Activated naive CD8-positive, alpha-beta T cell treated with anti-CD3 and anti-CD28 coated beads for 36 hours (primary cell): Measurements from ENCODE around the gene CA12. TPM values are rescaled to one million over a fixed set of nuclear protein-coding genes. Genes with fewer than 3 reads are reported as not detected.

Source experiments
- DNase-seq: peaks from one replicate; pipeline ENCODE4 v3.0.0; 2021
- H3K27ac Mint-ChIP-seq: one replicate; pipeline ENCODE4 v1.8.0; 2022; ENCODE audit warnings: mild to moderate bottlenecking, moderate library complexity, mixed read lengths
- H3K27me3 Mint-ChIP-seq: one replicate; pipeline ENCODE4 v1.8.0; 2022; ENCODE audit warnings: mild to moderate bottlenecking, mixed read lengths
- H3K36me3 Mint-ChIP-seq: one replicate; pipeline ENCODE4 v1.8.0; 2021; ENCODE audit warnings: mild to moderate bottlenecking, mixed read lengths
- H3K4me1 Mint-ChIP-seq: one replicate; pipeline ENCODE4 v1.8.0; 2021; ENCODE audit warnings: mixed read lengths
- H3K4me3 Mint-ChIP-seq: one replicate; pipeline ENCODE4 v1.8.0; 2022; ENCODE audit warnings: mild to moderate bottlenecking, moderate library complexity, mixed read lengths
- H3K9me3 Mint-ChIP-seq: one replicate; pipeline ENCODE4 v1.8.0; 2022; ENCODE audit warnings: mixed read lengths
- total RNA-seq, 2 experiments: library from RNA; stranded (reverse); gene quantifications; one replicate each; pipeline ENCODE4 v1.2.3, GENCODE V29; 2021

Gene CA12
- total RNA-seq, 2 experiments from 2014 or later: 0.39 TPM; not detected in 1

GRCh38 chr15:63373330-63373729 is 8.3 kb downstream of the CA12 start:
- H3K27ac Mint-ChIP-seq: no peak overlapping the region
- no peaks in the 10 kb centered on the region for H3K9me3 Mint-ChIP-seq
- no peak overlapping the region for H3K4me3 Mint-ChIP-seq
- DNase-seq: no peak
- H3K4me1 Mint-ChIP-seq: peaks cover 23% of the 10 kb centered on the region
- no peaks in the 10 kb centered on the region for H3K36me3 Mint-ChIP-seq
- peaks cover 11% of the 10 kb centered on the region for H3K27me3 Mint-ChIP-seq

GRCh38 chr15:63372753-63373152 is 8.9 kb downstream of the CA12 start:
- Mint-ChIP-seq H3K36me3 (no peaks in the 10 kb centered on the region), H3K27me3 (peaks cover 8% of the 10 kb centered on the region), H3K4me1 (peaks cover 23% of the 10 kb centered on the region), H3K9me3 (no peaks in the 10 kb centered on the region), H3K27ac (no peak overlapping the region), H3K4me3 (no peak overlapping the region)
- no peak for DNase-seq

DNA sequence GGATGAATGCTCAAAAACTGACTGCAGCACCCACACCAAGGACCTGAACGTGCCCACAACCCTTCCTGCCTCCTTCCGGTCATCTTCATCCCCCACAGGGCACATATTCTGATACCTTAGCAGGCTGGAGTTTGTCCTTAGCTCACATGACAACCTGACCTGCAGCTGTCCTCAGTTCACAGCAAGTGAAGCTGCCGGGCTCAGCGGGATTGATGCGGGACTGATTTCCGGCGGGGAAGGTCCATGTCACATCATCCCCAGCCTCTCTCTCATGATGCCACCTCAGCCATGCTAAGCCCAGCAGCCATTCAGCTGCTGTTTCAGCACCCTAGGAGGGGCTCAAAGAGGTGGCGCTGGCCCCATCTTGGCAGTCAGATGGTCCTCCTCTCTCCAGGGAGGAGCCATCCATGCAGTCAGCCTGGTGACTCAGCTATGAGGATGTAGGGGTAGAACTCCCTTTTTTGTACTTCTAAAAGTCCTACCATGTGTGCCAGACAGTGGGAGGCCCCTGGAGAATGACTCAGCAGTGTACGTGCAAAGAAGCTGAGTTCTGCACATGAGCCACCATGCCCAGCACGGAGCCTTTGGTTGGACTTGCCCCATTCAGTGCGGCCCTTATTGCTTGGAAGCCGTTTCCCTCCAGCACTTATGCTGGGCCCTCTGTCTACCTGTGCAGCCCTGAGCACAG is 9.5 kb downstream of the CA12 start:
- H3K9me3 Mint-ChIP-seq: no peaks in the 10 kb centered on the region
- no peak overlapping the region for H3K27ac Mint-ChIP-seq
- H3K27me3 Mint-ChIP-seq: peaks cover 4% of the 10 kb centered on the region
- H3K36me3 Mint-ChIP-seq: no peaks in the 10 kb centered on the region
- no peak overlapping the region for H3K4me3 Mint-ChIP-seq
- peaks cover 23% of the 10 kb centered on the region for H3K4me1 Mint-ChIP-seq
- DNase-seq: no peak

- Mint-ChIP-seq H3K4me1 (peaks cover 22% of the 10 kb centered on the region), H3K9me3 (no peaks in the 10 kb centered on the region), H3K27ac (no peak overlapping the region), H3K4me3 (no peak overlapping the region), H3K36me3 (no peaks in the 10 kb centered on the region), H3K27me3 (peaks cover 1% of the 10 kb centered on the region)
- DNase-seq: no peak
Observed at GRCh38 chr15:63371297-63371918, 10.2 kb downstream of the CA12 start.

DNA sequence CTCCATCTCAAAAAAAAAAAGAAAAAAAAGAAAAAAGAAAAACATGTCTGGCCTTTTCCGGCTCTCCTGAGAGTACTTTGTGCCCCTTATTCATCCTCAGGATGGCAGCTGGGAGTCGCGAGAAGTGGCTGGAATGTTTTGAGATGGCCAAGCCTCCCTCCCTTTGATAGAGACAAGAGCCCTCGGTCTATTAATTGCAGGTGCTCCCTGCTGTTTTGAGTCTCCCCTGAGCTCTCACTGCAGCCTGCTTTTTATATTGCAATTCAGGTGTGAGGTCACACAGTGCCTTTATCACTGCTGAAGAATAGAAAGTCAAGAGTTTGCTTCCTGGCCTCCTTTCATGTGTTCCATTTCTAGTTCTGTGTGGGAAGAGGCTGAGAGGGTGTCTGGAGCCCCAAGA is 10.9 kb downstream of the CA12 start:
- H3K27ac Mint-ChIP-seq: no peak overlapping the region
- no peaks in the 10 kb centered on the region for H3K36me3 Mint-ChIP-seq
- H3K4me3 Mint-ChIP-seq: no peak overlapping the region
- H3K4me1 Mint-ChIP-seq: peaks cover 17% of the 10 kb centered on the region
- H3K9me3 Mint-ChIP-seq: no peaks in the 10 kb centered on the region
- DNase-seq: no peak
- H3K27me3 Mint-ChIP-seq: no peaks in the 10 kb centered on the region

GRCh38 chr15:63369781-63370180 is 11.9 kb downstream of the CA12 start:
- Mint-ChIP-seq H3K9me3 (no peaks in the 10 kb centered on the region), H3K36me3 (no peaks in the 10 kb centered on the region), H3K27ac (no peak overlapping the region), H3K27me3 (no peaks in the 10 kb centered on the region), H3K4me1 (peaks cover 7% of the 10 kb centered on the region), H3K4me3 (no peak overlapping the region)
- DNase-seq: no peak

DNA sequence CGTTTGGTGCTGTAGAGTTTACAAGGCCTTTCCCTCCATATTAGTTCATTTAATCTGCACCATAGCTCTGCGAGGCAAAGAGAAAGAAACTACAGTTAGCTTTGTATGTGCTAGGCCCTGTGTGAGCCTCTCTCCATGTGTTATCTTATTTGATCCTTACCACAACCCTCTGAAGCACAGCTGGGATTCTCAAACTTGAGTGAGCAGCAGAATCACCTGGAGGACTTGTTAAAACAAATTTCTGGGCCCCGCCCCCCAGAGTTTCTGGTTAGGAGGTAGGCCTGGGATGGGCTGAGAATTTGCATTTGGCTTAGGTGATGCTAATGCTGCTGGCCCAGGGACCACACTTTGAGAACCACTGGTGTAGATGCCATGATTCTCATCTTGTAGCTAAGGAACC is 12.3 kb downstream of the CA12 start:
- Mint-ChIP-seq H3K4me1 (peaks cover 4% of the 10 kb centered on the region), H3K9me3 (no peaks in the 10 kb centered on the region), H3K36me3 (no peaks in the 10 kb centered on the region), H3K27ac (no peak overlapping the region), H3K4me3 (no peak overlapping the region), H3K27me3 (no peaks in the 10 kb centered on the region)
- no peak for DNase-seq

DNA sequence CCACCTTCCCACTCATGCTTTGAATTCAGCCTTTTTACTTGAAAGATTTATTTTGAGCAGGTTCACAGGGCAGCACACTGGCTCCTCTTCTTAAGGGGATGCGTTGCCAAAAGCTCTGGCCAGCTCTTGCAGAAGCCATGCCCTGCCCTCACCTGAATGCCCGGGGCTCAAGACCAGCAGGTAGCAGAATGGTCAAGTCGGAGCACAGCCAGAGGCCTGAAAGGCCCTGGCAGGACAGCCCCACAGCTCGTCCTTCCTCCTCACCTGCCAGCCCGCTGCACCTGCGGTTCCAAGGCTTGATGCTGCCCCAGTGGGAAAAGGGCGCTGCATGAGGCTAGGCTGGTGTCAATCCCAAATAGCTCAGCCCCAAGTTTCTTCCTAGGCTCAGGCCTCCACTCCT is 13.1 kb downstream of the CA12 start:
- DNase-seq: no peak
- Mint-ChIP-seq H3K9me3 (no peaks in the 10 kb centered on the region), H3K27ac (no peak overlapping the region), H3K36me3 (no peaks in the 10 kb centered on the region), H3K27me3 (no peaks in the 10 kb centered on the region), H3K4me3 (no peak overlapping the region), H3K4me1 (peaks cover 4% of the 10 kb centered on the region)

GRCh38 chr15:63367900-63368299 is 13.7 kb downstream of the CA12 start:
- no peaks in the 10 kb centered on the region for H3K9me3 Mint-ChIP-seq
- no peak overlapping the region for H3K27ac Mint-ChIP-seq
- DNase-seq: no peak
- H3K27me3 Mint-ChIP-seq: no peaks in the 10 kb centered on the region
- H3K4me1 Mint-ChIP-seq: peaks cover 4% of the 10 kb centered on the region
- H3K36me3 Mint-ChIP-seq: no peaks in the 10 kb centered on the region
- no peak overlapping the region for H3K4me3 Mint-ChIP-seq

- Mint-ChIP-seq H3K9me3 (no peaks in the 10 kb centered on the region), H3K4me3 (no peak overlapping the region), H3K27me3 (no peaks in the 10 kb centered on the region), H3K27ac (no peak overlapping the region), H3K36me3 (no peaks in the 10 kb centered on the region), H3K4me1 (peaks cover 2% of the 10 kb centered on the region)
- no peak for DNase-seq
Observed at GRCh38 chr15:63367390-63367789, 14.3 kb downstream of the CA12 start.

DNA sequence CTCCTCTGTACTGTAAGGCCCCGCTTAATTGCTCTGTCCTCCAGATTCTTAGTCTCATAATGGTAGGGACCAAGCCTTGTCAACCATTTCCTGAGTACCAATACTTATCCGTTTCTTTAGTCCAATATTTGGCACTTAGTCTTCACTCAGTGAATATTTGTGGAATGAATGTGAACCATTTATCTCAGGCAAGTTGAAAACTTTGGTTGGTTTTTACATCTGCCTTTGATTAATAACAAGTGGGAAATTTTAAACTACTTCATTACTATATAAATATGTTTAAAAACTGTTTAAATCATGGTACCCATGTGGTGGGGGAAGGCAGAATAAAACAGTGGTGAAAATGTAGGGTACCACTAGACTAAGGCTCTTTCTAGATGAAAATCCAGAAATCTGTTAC is 15.2 kb downstream of the CA12 start:
- no peak overlapping the region for H3K27ac Mint-ChIP-seq
- no peaks in the 10 kb centered on the region for H3K4me1 Mint-ChIP-seq
- no peak for DNase-seq
- no peaks in the 10 kb centered on the region for H3K9me3 Mint-ChIP-seq
- H3K36me3 Mint-ChIP-seq: no peaks in the 10 kb centered on the region
- no peak overlapping the region for H3K4me3 Mint-ChIP-seq
- no peaks in the 10 kb centered on the region for H3K27me3 Mint-ChIP-seq

DNA sequence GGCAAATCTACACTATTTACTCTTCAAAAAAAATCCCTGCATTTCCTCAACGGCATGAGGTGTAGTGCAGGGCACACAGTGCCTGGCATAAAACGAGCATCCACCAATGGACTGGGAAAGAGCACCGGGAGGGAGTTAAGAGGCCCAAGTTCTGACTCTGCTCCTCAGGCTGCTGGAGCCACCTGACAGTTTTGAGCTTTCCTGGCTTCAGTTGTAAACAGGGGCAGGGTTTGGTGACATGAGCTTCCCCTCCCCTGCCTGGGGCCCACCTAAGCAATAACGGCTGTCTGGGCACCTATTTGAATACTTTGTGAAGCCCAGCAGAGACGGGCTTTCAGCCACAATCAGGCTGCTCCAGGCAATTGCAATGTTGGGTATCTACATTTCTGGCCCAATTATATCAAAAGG is 16.4 kb downstream of the CA12 start:
- no peak overlapping the region for H3K27ac Mint-ChIP-seq
- no peaks in the 10 kb centered on the region for H3K9me3 Mint-ChIP-seq
- H3K27me3 Mint-ChIP-seq: no peaks in the 10 kb centered on the region
- no peaks in the 10 kb centered on the region for H3K4me1 Mint-ChIP-seq
- H3K36me3 Mint-ChIP-seq: no peaks in the 10 kb centered on the region
- H3K4me3 Mint-ChIP-seq: no peak overlapping the region
- no peak for DNase-seq

GRCh38 chr15:63364399-63365272 is 17.0 kb downstream of the CA12 start:
- H3K27ac Mint-ChIP-seq: no peak overlapping the region
- H3K4me3 Mint-ChIP-seq: no peak overlapping the region
- H3K4me1 Mint-ChIP-seq: no peaks in the 10 kb centered on the region
- no peaks in the 10 kb centered on the region for H3K9me3 Mint-ChIP-seq
- DNase-seq: no peak
- H3K27me3 Mint-ChIP-seq: no peaks in the 10 kb centered on the region
- no peaks in the 10 kb centered on the region for H3K36me3 Mint-ChIP-seq

- no peak for DNase-seq
- Mint-ChIP-seq H3K4me3 (no peak overlapping the region), H3K27ac (no peak overlapping the region), H3K36me3 (no peaks in the 10 kb centered on the region), H3K27me3 (no peaks in the 10 kb centered on the region), H3K4me1 (no peaks in the 10 kb centered on the region), H3K9me3 (no peaks in the 10 kb centered on the region)
Observed at GRCh38 chr15:63363292-63363691, 18.4 kb downstream of the CA12 start.

DNA sequence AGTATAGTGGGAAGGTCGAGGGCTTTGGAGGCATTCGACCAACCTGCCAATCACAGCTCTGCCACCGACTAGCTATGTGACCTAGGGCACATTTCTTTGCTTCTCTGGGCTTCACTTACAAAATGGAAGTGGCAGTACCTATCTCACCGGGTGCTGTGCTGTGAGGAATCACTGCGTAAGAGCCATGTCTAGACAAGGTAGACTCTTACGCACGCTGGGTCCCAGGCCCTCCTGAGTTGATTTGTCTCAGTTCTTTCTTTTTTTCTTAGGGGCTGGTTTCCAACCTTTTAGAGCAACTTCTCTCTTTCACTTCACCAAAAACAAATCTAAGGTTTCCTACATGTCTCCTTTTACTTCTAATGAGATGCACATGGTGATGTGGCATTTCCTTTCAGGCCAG is 18.8 kb downstream of the CA12 start:
- no peak overlapping the region for H3K4me3 Mint-ChIP-seq
- no peaks in the 10 kb centered on the region for H3K36me3 Mint-ChIP-seq
- no peak overlapping the region for H3K27ac Mint-ChIP-seq
- no peaks in the 10 kb centered on the region for H3K4me1 Mint-ChIP-seq
- no peaks in the 10 kb centered on the region for H3K27me3 Mint-ChIP-seq
- DNase-seq: no peak
- H3K9me3 Mint-ChIP-seq: no peaks in the 10 kb centered on the region
